Central memory CD4-positive, alpha-beta T cell (primary cell): ENCODE measurements around the gene TNK2.
"Not testable (repeated sequence)": the region's sequence is repeated elsewhere in the genome, so short reads cannot be mapped to it uniquely, and the experiment has no call there.

Source experiments
- DNase-seq: peaks from one replicate; pipeline ENCODE4 v3.0.0; 2022

TNK2 gene

GRCh38 chr3:195883160-195883559 is 25.2 kb downstream of the TNK2 start:
- no peak for DNase-seq

DNA sequence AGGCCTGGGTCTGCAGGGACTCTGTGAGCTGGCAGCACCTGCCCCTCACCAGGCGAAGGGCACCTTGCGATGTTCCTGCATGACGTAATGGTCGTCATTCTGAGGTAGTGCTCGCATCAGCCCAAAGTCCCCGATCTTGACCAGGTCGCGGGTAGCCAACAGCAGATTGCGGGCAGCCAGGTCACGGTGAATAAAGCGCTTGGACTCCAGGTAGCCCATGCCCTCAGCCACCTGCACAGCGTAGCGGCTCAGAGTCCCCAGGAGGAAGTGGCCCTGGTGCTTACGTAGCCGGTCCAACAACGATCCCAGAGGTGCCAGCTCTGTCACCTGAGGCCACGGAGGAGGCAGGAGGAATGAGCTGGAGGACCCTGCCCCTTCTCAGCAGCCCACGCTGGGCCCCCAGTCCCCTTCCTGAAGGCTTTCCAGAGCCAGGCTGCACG is 26.3 kb downstream of the TNK2 start:
- no peak for DNase-seq

DNA sequence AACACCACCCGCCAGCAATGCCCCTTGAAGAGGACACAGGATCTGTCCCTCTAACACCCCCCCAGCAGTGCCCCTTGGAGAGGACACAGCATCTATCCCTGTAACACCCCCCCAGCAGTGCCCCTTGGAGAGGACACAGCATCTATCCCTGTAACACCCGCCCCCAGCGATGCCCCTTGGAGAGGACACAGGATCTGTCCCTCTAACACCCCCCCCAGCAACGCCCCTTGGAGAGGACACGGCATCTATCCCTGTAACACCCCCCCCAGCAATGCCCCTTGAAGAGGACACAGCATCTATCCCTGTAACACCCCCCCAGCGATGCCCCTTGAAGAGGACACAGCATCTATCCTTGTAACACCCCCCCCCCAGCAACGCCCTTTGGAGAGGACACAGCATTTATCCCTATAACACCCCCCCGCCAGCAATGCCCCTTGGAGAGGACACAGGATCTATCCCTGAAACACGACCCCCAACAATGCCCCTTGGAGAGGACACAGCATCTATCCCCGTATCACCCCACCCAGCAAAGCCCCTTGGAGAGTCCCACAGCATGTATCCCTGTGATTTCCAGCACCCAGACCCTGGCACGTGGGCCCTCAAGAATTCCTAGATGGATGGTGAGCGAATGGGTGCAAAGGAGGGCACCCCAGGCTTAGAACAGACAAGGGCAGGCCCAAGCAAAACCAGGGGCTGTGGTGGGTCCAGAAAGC is 26.9 kb downstream of the TNK2 start:
- no peak for DNase-seq

GRCh38 chr3:195880037-195880431 is 28.3 kb downstream of the TNK2 start:
- no peak for DNase-seq

- DNase-seq = no peak
Measured at GRCh38 chr3:195879416-195880036, 28.8 kb downstream of the TNK2 start.

DNA sequence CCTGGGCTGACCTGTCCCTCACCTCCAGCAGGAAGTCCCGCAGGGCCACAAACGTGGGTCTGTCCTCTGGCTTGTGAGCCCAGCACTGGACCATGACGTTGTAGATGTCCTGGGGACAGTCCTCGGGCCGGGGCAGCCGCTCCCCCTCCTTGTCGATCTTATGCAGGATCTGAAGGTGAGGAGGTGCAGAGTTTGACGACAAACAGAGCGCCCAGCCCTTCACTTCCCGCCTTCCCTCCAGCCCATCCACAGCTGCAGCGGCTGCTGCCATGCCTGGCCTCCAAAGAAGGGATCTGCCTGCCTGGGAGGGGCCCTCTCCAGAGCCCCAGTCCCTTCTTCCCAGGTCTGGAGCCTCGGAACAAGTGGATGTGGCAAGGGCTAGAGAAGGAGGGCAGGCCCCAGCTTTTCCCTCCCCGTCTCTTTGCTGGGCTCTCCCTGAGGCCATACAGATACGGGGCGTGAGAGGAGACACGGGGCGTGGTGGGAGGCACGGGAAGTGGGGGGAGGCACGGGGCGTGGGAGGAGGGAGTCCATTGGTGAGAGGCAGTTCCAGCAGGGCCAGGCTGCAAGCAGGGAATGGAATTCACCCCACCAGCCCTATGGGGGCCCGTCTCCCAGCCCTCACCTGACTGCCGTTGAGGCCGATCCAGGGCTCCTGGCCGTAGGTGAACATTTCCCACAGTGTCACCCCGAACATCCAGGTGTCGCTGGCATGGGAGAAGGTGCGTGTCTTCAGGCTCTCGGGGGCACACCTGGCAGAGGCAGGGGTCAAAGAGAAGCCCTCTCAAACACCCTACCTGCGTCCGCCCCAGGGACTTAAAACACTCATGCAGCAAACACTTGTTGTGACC is 29.7 kb downstream of the TNK2 start:
- DNase-seq = no peak

DNA sequence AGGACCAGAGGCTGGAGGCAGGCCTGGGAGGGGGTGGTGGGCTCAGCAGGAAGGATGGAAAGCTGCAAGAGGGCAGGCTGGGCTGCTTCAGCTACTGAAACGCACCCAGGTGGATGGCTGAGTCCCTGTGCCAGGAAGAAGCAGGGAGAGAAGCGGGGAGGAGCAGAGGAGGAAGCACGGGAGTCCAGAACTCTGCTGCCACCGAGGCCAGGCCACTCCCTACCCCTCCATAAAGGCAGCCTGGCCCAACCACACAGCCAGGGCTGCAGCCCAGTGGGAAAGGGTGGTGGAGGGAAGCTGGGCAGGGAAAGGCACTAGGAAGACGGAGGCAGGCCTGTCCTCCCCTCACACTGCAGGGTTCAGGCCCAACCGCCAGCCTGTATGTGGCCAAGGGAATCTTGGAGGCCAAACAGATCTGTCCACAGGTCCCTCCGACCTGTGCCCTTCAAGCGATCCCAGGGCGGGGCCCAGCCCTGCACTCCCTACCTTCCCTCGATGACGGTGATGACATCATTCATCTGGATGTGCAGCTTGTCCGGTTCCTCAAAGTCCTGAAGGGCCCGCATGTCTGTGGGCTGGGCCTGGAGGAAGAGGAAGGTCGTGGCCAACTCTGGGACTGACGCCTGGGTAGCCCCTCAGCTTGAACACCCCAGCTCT is 30.5 kb downstream of the TNK2 start:
- no peak for DNase-seq

DNA sequence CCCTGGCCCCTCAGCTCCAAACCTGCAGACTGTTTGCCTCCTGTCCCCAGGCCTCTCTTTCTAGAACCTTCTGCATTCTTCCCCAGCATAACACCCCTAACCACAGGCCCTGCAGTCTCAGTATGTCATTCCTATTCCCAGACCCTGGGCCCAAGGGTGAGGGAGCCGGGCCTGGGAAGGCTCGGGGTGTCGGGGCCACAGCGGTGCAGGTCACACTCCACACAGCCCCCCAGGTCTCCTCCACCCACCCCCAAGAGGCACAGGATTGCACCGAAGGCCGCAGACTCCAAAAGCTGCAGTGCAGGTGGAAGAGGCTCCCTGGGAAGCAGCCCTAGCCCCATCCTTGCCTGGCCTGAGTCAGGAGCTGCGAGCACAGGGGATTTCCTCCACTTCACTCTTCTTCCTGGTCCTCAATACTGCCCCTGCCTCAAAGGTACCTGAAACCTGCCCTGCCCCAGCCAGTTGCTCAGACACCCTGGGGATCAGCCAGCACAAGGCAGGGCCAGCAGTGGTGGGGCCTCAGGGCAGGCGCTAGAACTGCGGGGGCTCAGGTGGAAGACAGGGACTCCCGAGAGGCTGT is 31.1 kb downstream of the TNK2 start:
- DNase-seq = no peak

GRCh38 chr3:195876297-195877064 is 31.9 kb downstream of the TNK2 start:
- DNase-seq = peak; percentile 31

DNA sequence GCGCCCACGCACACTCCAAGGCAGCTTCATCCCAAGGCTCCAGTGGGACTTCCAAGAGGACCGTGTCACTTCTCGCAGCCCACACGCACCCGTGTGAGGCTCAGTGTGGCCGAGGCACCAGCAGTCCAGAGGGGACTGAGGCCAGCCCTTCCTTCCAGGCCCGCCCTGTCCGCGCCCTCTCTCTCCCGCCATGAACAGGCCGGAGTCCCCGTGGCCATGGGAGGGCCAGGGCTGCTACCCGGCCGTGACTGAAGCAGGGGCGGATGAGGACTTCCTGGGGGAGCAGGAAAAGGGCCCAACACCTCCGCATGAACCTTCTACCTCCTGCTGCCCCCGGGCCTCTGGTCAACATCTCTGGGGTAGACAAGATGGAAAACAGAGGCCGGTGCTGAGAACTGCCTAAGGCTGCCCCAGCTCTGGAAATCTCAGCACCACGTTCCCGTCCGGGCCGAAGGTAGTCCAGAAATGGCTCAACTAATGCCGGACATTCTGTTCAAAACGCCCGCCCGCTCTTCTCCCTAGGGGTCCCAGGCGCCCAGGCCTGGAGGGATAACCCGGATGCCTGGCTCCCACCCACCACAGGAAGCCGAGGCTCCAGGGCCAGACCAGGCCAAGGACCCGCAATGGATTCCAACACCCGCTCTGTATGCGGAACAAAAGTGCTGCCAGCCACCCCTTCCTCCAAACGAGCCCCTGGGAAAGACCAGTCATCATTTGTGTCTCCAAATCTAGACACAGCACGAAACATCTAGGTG is 32.7 kb downstream of the TNK2 start:
- no peak for DNase-seq

DNA sequence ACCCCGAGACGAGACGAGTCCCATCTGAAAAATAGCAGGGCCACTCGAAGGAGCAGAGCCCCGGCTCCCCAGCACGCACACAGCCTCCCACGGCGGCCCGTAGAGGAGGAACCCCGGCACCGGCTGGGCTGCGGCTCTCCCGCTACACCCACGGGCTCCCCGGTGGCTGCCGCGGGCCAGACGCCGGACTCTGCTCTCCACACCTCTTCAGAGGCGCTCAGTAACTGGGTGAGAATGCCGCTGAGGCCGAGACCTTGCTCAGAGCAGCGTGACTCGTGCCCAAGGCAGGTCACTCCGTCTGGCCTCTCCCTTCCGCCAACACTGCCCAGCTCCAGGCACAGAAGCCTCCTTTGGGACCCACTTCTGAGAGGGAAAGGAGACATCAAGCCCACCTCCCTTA is 34.4 kb downstream of the TNK2 start:
- no peak for DNase-seq

DNA sequence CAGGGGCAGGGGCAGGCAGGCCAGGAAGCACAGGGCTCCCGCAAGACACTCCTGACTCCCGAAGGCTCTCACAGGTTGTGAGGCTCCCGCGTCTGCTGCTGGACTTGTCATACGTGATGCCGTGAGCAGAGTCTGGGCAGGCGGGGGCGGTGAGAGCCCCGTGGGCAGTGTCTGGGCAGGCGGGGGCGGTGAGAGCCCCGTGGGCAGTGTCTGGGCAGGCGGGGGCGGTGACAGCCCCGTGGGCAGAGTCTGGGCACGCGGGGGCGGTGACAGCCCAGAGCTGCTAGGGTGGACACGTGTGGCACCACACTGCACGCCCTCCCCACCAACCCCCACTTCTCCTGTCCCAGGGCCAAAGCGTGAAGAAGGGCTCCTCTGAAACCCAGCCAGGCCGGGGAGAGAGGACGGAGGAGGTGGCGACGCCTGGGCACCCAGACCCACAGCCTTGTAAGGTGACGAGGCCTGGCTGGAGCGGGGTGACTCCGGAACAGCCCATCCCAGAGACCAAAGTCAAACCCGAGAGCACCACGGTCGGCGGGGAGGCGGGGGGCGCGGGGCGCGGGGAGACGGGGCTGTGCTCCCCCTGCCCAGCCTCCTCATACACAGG is 35.0 kb downstream of the TNK2 start:
- DNase-seq = no peak

- no peak for DNase-seq
Measured at GRCh38 chr3:195872800-195873199, 35.6 kb downstream of the TNK2 start.

DNA sequence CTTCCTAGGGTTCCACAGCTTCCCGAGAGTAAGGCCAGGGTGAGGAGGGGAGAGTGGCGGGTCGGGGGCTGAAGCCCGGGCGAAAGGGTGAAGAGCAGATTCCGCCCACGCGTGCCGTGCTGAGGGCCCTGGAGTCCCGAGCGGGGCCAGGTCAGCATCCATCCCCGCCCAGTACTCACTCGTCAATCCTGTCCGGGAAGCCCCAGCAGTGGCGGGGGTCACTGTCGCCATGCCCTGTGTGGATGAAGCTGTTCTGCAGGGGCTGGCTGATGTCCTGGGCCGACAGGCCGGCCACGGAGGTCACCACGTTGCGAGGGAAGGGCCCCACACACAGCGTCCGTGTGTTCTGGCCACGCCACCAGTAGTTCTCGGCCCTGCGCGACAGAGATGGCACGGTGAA is 36.3 kb downstream of the TNK2 start:
- no peak for DNase-seq

- not testable (repeated sequence) for DNase-seq
Measured at GRCh38 chr3:195871686-195872085, 36.7 kb downstream of the TNK2 start.

DNA sequence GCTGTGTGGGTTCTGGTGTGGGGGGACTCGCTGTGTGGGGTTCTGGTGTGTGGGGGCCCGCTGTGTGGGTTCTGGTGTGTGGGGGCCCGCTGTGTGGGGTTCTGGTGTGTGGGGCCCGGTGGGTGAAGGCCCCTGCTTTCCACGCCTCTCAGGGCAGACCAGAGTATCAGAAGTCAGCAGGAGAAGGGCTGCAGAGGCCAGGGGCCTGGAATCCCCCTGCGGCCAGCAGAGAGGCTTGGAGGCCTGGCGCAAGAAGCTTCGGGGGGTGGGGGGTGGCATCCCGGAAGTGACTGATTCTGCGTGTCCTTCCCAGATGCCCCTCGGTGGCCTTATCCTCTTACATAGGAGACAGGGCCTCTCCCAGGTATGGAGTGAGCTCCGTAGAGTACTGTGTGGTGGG is 37.4 kb downstream of the TNK2 start:
- DNase-seq = no peak

GRCh38 chr3:195870442-195870841 is 37.9 kb downstream of the TNK2 start:
- DNase-seq = no peak

GRCh38 chr3:195869413-195870001 is 38.8 kb downstream of the TNK2 start:
- no peak for DNase-seq

GRCh38 chr3:195868866-195869412 is 39.4 kb downstream of the TNK2 start:
- DNase-seq = no peak

DNA sequence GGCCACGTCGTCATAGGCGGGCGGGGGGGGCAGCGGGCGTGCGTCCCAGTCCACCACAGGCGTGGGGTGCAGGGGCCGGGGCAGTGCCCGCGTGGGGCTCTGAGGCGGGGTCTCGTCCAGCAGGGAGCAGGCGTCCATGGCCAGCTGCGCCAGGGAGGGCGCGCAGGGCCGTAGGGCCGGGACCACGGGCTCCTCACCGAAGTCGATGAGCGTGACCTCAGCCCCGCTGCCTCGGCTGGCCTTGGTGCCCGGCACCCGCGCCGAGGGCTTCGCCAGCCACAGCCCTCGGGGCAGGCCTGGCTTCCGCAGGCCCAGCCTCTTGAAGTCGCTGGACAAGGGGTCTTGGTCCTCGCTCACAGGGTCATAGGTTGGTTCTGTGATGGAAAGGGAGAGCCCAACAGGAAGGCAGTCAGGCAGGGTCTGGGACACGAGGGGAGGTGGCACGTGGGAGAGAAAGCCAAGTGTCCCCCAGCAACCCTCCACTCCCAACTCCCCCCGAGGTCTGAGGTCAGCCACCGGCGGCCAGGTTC is 40.0 kb downstream of the TNK2 start:
- DNase-seq = no peak
